NCI-H2196 (cell line): ENCODE measurements around the gene VSTM4.

Source experiments
- DNase-seq: peaks from one replicate; lab custom pipeline; 2025; ENCODE audit not compliant: unreplicated experiment; lab: John Stamatoyannopoulos, UW

VSTM4 gene

GRCh38 chr10:49093922-49094321, 21.4 kb downstream of the VSTM4 start:
- no peak for DNase-seq

GRCh38 chr10:49092477-49092876, 22.8 kb downstream of the VSTM4 start:
- no peak for DNase-seq

GRCh38 chr10:49091450-49092210, 23.7 kb downstream of the VSTM4 start:
- DNase-seq, result no peak

DNA sequence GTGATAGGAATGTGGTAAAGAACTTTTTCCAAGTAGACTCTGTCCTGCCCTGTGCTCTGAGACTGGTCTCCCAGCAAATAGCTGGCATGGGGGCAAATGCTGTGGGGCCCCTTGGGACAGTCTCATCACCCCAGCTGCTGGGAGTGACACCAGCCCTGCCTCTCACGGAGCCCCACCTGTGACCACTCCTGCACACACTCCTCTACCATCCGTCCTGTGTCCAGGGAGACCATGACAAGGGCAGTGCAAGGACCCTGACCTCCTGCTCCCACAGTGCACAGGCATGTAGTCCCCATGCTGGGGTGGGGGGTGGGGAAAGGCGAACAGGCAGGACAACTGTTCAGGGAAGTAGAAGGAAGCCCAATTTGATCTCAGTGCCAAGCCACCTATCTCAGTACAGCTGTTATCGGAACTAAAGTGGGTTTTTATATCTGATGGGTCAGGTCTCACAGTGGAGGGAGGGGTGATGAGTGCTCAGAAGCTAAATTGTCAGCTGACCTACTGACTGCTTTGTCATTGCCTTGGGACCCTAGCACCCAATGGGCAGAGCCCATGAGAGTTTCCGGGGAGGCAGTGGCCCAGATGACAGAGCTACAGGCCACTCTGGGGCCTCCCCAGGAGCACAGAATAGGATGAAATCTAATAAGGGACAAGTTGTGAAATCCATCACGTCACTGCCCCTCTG, 24.5 kb downstream of the VSTM4 start:
- no peak for DNase-seq

- no peak for DNase-seq
Observed at GRCh38 chr10:49090189-49090575, 25.1 kb downstream of the VSTM4 start.

DNA sequence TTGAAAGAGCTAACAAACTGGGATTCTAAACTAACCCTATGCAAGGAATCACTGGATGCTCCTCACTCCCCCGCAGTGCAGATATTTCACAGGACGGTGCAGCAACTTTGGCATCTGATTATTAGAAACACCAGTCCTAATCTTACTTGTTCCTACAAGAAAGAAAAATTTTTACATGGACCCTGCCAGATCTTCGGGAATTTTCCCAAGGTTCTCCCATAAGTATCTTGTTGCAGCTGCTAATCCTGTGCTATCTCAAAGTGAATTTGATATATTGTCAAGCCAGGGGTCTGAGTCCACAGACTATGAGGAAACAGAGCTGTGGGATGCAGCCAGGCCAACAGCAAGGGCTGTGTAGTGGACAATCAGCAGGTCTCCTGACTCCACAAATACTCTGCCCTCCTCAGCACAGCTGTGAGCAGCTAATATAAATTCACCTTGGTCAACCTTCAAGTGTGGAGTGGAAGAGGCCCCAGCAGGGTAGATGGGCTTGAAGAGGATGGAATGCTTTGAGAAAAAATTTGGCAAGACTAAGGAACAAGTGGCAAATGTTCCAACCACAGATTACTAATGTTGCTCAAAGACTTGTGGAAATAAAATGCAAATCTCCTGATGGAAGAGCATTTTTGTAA, 25.6 kb downstream of the VSTM4 start:
- no peak for DNase-seq

- no peak for DNase-seq
Observed at GRCh38 chr10:49089152-49089551, 26.2 kb downstream of the VSTM4 start.

DNA sequence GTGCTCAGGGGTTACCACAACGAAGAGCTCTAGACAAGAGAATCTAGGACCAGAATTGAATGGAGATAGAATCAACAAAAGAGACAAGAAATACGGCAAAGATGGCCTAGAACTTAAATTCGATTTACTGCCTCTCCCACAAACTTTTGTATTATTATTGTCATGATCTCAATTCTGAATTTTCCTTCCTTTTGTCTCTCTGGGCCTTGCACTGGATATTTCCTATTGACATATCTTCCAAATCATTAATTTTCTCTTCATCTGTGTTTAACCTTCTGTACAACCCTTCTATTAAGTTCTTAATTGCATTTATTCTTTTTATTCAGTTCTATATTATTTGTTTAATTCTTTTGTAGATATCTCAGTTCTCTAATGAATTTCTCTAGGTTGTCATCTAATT, 28.4 kb downstream of the VSTM4 start:
- DNase-seq, result no peak

DNA sequence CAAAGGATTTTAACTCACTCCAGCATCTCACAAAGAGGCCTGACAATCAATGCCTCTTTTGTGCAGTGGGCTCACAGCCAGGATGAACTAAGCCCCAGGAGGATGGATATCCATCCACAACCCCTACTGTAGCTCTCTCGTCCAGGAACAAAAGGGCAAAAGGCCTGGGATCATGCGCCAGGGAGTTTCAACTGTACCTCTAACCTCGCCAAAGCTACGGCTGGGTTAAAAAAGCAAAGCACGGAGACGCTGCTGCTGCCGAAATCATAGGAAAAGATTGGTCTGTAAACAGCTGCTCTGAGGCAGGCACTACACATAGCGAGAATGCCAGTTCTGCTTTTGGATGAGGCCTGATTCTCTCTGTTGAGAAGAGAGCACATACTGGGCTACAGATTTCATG, 32.1 kb downstream of the VSTM4 start:
- no peak for DNase-seq

GRCh38 chr10:49082766-49083165, 32.6 kb downstream of the VSTM4 start:
- DNase-seq, result no peak

GRCh38 chr10:49081547-49082275, 33.6 kb downstream of the VSTM4 start:
- DNase-seq, result no peak

DNA sequence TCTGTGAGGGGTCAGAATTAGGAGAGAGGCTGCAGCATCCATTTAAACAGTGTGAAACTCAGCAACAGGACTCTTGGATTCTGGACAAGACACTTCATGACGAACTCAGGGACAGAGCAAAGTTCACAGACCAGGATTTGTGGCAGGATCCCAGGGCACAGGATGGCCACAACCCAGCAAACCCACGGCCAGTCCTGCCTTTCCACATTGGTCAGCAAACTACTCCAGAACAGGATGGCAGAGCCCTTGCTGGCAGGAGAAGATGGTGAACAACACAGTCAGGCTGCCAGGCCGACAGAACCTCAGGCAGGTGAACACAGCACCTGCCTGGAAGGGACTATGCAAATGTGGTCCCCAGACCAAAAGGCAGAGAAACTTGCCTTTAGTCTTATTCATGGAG, 34.4 kb downstream of the VSTM4 start:
- no peak for DNase-seq

GRCh38 chr10:49080071-49080470, 35.3 kb downstream of the VSTM4 start:
- DNase-seq, result no peak

DNA sequence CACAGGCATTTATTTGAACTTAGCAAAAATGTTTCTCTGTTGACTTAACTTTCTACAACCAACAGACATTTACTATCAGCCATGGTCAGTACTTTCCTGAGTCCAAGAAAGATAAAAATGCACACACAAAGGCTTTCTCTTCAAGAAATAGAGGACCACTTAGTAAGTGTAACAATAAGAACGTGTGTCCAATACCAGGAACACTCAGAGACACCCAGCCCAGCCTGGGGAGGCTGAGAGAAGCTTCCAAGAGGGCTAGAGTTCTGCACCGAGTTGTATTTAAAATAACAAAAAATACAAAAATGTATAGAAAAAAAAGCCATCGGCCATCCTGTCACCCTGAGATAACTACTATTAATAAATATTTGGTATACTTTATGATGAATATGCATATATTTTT, 35.8 kb downstream of the VSTM4 start:
- no peak for DNase-seq

DNA sequence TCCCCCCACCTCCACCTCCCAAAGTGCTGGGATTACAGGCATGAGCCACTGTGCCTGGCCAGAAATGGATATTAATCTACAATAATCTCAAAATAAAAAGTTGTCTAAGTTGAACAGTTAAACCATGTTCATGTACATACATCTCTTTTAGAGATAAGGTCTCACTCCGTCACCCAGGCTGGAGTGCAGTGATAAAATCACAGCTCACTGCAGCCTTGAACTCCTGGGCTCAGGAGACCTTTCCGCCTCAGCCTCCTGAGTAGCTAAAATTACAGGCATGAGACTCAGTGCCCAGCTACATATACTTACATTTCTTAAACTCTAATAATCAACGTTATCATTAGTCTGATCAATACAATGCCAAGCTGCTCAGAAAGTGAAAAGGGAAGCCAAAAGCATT, 36.2 kb downstream of the VSTM4 start:
- DNase-seq, result no peak

GRCh38 chr10:49078433-49078832, 36.9 kb downstream of the VSTM4 start:
- no peak for DNase-seq

DNA sequence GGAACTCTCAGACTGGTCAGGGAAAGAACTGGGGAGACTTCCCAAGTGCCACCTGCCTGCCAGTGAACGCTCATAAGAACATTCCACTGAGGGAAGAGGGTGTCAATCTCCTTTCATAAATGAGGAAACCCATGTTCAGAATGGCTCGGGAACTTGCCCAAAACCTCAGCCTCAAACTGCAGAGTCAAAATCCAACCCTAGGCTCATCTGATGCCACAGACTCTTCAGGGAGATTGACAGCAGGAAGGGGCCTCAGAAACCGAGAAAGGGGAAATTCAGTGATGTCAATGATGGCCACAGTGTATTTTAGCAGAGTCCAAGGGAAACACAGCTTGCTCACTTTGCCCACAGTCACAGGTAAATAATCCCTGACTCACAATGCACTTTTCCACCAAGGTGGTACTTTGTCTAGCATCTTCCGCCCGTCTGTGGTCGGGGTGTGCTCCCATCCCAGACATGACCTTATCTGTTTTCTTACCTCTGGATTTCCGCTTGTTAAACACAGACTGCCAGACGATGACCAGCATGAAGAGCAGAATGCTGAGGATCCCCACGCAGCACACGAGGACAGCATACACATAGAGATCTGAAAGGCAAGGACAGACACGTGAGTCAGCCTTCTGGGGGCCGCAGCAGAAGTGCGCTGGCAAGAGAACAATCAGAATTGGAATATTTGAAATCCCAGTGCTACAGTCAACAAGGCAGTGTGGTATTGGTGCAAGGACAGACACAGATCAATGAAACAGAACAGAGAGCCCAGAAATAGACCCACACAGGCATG, 38.4 kb downstream of the VSTM4 start:
- no peak for DNase-seq

- no peak for DNase-seq
Observed at GRCh38 chr10:49076319-49076718, 39.0 kb downstream of the VSTM4 start.

DNA sequence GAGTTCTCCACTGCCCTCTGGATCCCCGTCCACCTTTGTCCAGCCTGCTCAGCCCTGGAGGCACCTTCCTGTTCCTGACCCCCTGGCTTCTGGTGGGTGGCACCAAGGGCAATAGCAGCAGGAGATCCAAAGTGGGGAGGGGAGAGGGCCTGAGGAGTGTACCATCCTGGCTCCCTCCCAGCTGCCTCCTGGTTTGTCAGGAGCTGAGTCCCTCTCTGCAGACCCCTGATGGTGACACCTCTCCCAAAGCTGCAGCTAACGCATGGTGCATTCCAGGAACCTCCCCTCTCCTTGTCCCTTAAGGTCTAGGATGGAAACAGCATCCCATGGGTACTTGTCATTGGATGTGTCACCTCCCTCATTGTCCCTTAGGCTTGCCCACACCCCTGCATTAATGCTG, 39.6 kb downstream of the VSTM4 start:
- DNase-seq, result no peak

GRCh38 chr10:49074836-49075682, 40.3 kb downstream of the VSTM4 start:
- no peak for DNase-seq
